ENCODE measurements around the gene IL32. TPM values are rescaled to one million over a fixed set of nuclear protein-coding genes. Genes with fewer than 3 reads are reported as not detected.

Gene IL32
- total and polyA plus RNA-seq, 8 donors: 151 to 928 (median 274) TPM

- Histone ChIP-seq H3K9me3 (no peaks in the 10 kb centered on the region), H3K27ac (peak overlapping the region in 3 of 4 donors; percentile 53 to 63 (median 53)), H3K27me3 (no peaks in the 10 kb centered on the region), H3K4me3 (no peak overlapping the region), H3K4me1 (peaks cover 3 to 21% (median 6%) of the 10 kb centered on the region in 3 donors), H3K36me3 (peaks cover 0 to 6% (median 5%) of the 10 kb centered on the region in 3 donors)
- intact Hi-C loops (cut with DNase I): no loop called here
- 12% methylated on average over 42 to 58 of the region's 58 CpGs for WGBS, 2 donors
- peak; percentile 71 to 85 (median 83) for TF ChIP-seq CTCF (IDR thresholded peaks at IDR 0.05)
- ATAC-seq (peak; percentile 44 to 72 (median 68)), FAIRE-seq (no peak), DNase-seq (peak; percentile 85 to 99 (median 95))
Measured at GRCh38 chr16:3027983-3028715, 37.3 kb upstream of the IL32 start.

- Histone ChIP-seq H3K9me3 (no peaks in the 10 kb centered on the region), H3K36me3 (peaks cover 0 to 6% (median 5%) of the 10 kb centered on the region in 3 donors), H3K27me3 (no peaks in the 10 kb centered on the region), H3K4me3 (no peak overlapping the region), H3K27ac (no peak overlapping the region), H3K4me1 (peaks cover 3 to 19% (median 3%) of the 10 kb centered on the region in 3 donors)
- FAIRE-seq (no peak), DNase-seq (peak in 4 of 6 donors; percentile 39 to 86 (median 61)), ATAC-seq (no peak)
- WGBS, 2 donors: 68 to 80% methylated on average over 13 to 15 of the region's 15 CpGs
- intact Hi-C loops (cut with DNase I): no loop called here
- no peak for TF ChIP-seq CTCF (IDR thresholded peaks at IDR 0.05)
Measured at GRCh38 chr16:3028716-3029319, 36.6 kb upstream of the IL32 start.

GRCh38 chr16:3029491-3030221 is 35.8 kb upstream of the IL32 start:
- intact Hi-C loops (cut with DNase I): no loop called here
- no peak for TF ChIP-seq CTCF (IDR thresholded peaks at IDR 0.05)
- 75 to 83% methylated on average over 59 of the region's 59 CpGs for WGBS, 2 donors
- peaks cover 0 to 20% (median 3%) of the 10 kb centered on the region in 3 donors for H3K4me1 ChIP-seq
- no peaks in the 10 kb centered on the region for H3K9me3 ChIP-seq
- H3K36me3 ChIP-seq: peaks cover 0 to 6% (median 5%) of the 10 kb centered on the region in 3 donors
- H3K27me3 ChIP-seq: no peaks in the 10 kb centered on the region
- peak in 5 of 6 donors; percentile 26 to 79 (median 39) for DNase-seq
- ATAC-seq: no peak
- no peak overlapping the region for H3K27ac ChIP-seq
- no peak for FAIRE-seq
- H3K4me3 ChIP-seq: no peak overlapping the region

- Histone ChIP-seq H3K36me3 (peaks cover 0 to 6% (median 5%) of the 10 kb centered on the region in 3 donors), H3K4me1 (peaks cover 0 to 20% (median 3%) of the 10 kb centered on the region in 3 donors), H3K27ac (no peak overlapping the region), H3K4me3 (no peak overlapping the region), H3K9me3 (no peaks in the 10 kb centered on the region), H3K27me3 (no peaks in the 10 kb centered on the region)
- FAIRE-seq (no peak), ATAC-seq (no peak), DNase-seq (peak in 5 of 6 donors; percentile 9 to 84 (median 37))
- TF ChIP-seq CTCF (IDR thresholded peaks at IDR 0.05): no peak
- intact Hi-C loops (cut with DNase I): no loop called here
- 89 to 91% methylated on average over 31 to 33 of the region's 33 CpGs for WGBS, 2 donors
Measured at GRCh38 chr16:3030222-3031212, 34.9 kb upstream of the IL32 start.
